Smooth muscle cell (in vitro differentiated cells): ENCODE data around the gene SRM. TPM values are rescaled to one million over a fixed set of nuclear protein-coding genes. Genes with fewer than 3 reads are reported as not detected.
"Not testable (repeated sequence)": the region's sequence is repeated elsewhere in the genome, so short reads cannot be mapped to it uniquely, and the experiment has no call there.

Experiments
- DNase-seq: peaks from one replicate; lab custom pipeline; 2025; ENCODE audit not compliant: unreplicated experiment; lab: John Stamatoyannopoulos, UW
- H2AFZ ChIP-seq: fragments of 200-600 bp; sonication (generic); 2 replicates; pipeline ENCODE4 v1.6.0; 2016; ENCODE audit warnings: antibody characterized with exemption, low read depth, mild to moderate bottlenecking
- H3F3A ChIP-seq: fragments of 200-600 bp; sonication (generic); 2 replicates; pipeline ENCODE4 v1.6.0; 2017; ENCODE audit warnings: antibody characterized with exemption, low read depth
- H3K27ac ChIP-seq: fragments of 200-600 bp; sonication (generic); 2 replicates; pipeline ENCODE4 v1.5.1; 2016; ENCODE audit warnings: low read depth, mild to moderate bottlenecking
- H3K27me3 ChIP-seq: fragments of 200-600 bp; sonication (generic); 2 replicates; pipeline ENCODE4 v1.6.1; 2016; ENCODE audit warnings: low read depth, mild to moderate bottlenecking
- H3K36me3 ChIP-seq: fragments of 200-600 bp; sonication (generic); 2 replicates; pipeline ENCODE4 v1.5.1; 2016; ENCODE audit warnings: low read depth
- H3K4me1 ChIP-seq: fragments of 200-600 bp; sonication (generic); 2 replicates; pipeline ENCODE4 v1.5.1; 2016; ENCODE audit warnings: low read depth
- H3K4me2 ChIP-seq: fragments of 200-600 bp; sonication (generic); 2 replicates; pipeline ENCODE4 v1.6.0; 2016; ENCODE audit warnings: mild to moderate bottlenecking
- H3K4me3 ChIP-seq: fragments of 200-600 bp; sonication (generic); 2 replicates; pipeline ENCODE4 v1.5.1; 2016; ENCODE audit warnings: mild to moderate bottlenecking
- H3K79me2 ChIP-seq: fragments of 200-600 bp; sonication (generic); 2 replicates; pipeline ENCODE4 v1.6.0; 2016; ENCODE audit warnings: low read depth, mild to moderate bottlenecking
- H3K9ac ChIP-seq: fragments of 200-600 bp; sonication (generic); 2 replicates; pipeline ENCODE4 v1.6.0; 2016; ENCODE audit warnings: low read depth
- H3K9me3 ChIP-seq: fragments of 200-600 bp; sonication (generic); replicated peaks from 2 replicates; pipeline ENCODE4 v1.5.1; 2016; ENCODE audit warnings: low read depth
- H4K20me1 ChIP-seq: fragments of 200-600 bp; sonication (generic); 2 replicates; pipeline ENCODE4 v1.6.0; 2016; ENCODE audit warnings: low read depth
- WGBS: methylation state at CpG from one replicate; pipeline ENCODE4 v1.1.7; 2016; ENCODE audit warnings: low lambda C conversion rate; 5-methylcytosine and 5-hydroxymethylcytosine counted together
- polyA plus RNA-seq: library from polyadenylated mRNA; unstranded; fragments of >200 nt; fragmentation: Nextera tagmentation; extraction: Ambion mirVana; gene quantifications from 2 replicates; pipeline ENCODE4 v1.2.1, GENCODE V29; 2016
- total RNA-seq: library from RNA; depleted of rRNA; stranded (reverse); fragments of >200 nt; gene quantifications from 2 replicates; pipeline ENCODE4 v1.2.3, GENCODE V29; 2014
- TF ChIP-seq, protein P1 (sequence below): fragments of 200-600 bp; sonication (generic); IDR thresholded peaks from 2 replicates; pipeline ENCODE4 v1.5.1; 2017; ENCODE audit warnings: borderline replicate concordance, mild to moderate bottlenecking, antibody characterized with exemption; ENCODE audit not compliant: insufficient read depth, poor library complexity, severe bottlenecking

The SRM gene
- total and polyA plus RNA-seq, 2 experiments from 2014 or later: 43.9 to 355 TPM

DNA sequence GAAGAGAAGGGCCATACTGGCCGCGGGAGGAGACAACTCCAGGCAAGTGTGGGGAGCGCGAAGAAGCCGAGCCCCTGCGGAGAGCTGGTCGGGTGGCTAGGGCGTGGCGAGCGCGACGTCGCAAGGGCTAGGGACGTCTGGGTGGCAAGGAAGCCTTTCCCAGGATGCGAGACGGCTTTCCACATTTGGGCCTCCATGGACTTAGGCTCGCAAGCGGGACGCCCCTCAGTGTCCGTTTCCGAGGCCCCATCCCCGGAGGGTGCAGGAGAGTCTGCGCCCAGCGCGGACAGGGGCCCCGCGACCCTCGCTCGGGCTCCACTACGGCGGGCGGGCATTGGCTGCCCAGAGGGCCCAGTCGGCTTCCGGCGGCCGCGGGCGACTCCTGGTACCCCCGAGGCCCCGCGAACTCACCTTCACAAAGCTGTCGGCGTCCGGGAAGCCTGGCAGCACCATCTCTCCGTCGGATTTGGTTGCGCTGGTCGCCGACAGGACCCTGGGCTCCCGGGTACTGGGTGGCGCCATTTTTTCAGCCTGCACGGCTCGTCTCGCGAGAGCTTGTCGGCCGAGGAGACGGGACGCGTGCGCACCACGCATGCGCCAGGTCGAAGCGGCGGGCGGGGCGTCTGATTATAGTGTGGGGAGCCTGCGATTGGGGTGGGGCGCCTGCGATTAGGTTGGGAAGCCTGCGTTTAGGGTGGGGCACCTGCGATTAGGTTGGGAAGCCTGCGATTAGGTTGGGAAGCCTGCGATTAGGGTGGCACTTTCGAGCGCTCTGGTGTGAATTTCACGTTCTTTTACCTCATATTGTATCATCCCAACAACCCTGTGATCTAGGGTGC lies 39.7 kb upstream of the SRM start, which contains the start of gene EXOSC10:
Gene EXOSC10 (minus strand): TSS at position 560 of the 839 bp plus-strand sequence. CDS start 38 bp downstream, at position 522.
- Histone ChIP-seq H3K9ac (peak within 1 kb of the TSS; percentile 96), H3K9me3 (no peaks in the 10 kb centered on the region), H3F3A (no peaks in the 10 kb centered on the region), H3K79me2 (peaks cover 24% of the 10 kb centered on the region), H3K4me2 (peak within 1 kb of the TSS; percentile 99), H4K20me1 (no peaks in the 10 kb centered on the region), H2AFZ (peak within 1 kb of the TSS; percentile 94), H3K36me3 (peaks cover 8% of the 10 kb centered on the region), H3K4me1 (peaks cover 17% of the 10 kb centered on the region), H3K27me3 (no peaks in the 10 kb centered on the region), H3K27ac (peak within 1 kb of the TSS; percentile 47), H3K4me3 (peak within 1 kb of the TSS; percentile 98)
- TF ChIP-seq, protein P1, sequence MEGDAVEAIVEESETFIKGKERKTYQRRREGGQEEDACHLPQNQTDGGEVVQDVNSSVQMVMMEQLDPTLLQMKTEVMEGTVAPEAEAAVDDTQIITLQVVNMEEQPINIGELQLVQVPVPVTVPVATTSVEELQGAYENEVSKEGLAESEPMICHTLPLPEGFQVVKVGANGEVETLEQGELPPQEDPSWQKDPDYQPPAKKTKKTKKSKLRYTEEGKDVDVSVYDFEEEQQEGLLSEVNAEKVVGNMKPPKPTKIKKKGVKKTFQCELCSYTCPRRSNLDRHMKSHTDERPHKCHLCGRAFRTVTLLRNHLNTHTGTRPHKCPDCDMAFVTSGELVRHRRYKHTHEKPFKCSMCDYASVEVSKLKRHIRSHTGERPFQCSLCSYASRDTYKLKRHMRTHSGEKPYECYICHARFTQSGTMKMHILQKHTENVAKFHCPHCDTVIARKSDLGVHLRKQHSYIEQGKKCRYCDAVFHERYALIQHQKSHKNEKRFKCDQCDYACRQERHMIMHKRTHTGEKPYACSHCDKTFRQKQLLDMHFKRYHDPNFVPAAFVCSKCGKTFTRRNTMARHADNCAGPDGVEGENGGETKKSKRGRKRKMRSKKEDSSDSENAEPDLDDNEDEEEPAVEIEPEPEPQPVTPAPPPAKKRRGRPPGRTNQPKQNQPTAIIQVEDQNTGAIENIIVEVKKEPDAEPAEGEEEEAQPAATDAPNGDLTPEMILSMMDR: no peak
- DNase-seq: peak; percentile 79
- WGBS: 1% methylated on average over 78 of the region's 78 CpGs

- TF ChIP-seq, protein P1: no peak
- H4K20me1 ChIP-seq: no peaks in the 10 kb centered on the region
- H3K9me3 ChIP-seq: no peaks in the 10 kb centered on the region
- WGBS: 13% methylated on average over 5 of the region's 5 CpGs
- peaks cover 24% of the 10 kb centered on the region for H3K79me2 ChIP-seq
- peaks cover 9% of the 10 kb centered on the region for H3K36me3 ChIP-seq
- no peak for DNase-seq
- peaks cover 17% of the 10 kb centered on the region for H3K4me1 ChIP-seq
- H3K4me3 ChIP-seq: peak overlapping the region; percentile 98
- H3F3A ChIP-seq: no peaks in the 10 kb centered on the region
- H2AFZ ChIP-seq: peak overlapping the region; percentile 94
- H3K27me3 ChIP-seq: no peaks in the 10 kb centered on the region
- peak overlapping the region; percentile 96 for H3K9ac ChIP-seq
- H3K27ac ChIP-seq: peak overlapping the region; percentile 47
- peak overlapping the region; percentile 99 for H3K4me2 ChIP-seq
These were observed 39.1 kb upstream of the SRM start for GRCh38 chr1:11098931-11099309.

GRCh38 chr1:11083784-11084183 lies 24.0 kb upstream of the SRM start:
- not testable (repeated sequence) for H3K79me2 ChIP-seq, H3K4me3 ChIP-seq, H3K9ac ChIP-seq, H4K20me1 ChIP-seq, H3K9me3 ChIP-seq, H3K4me1 ChIP-seq, H3K4me2 ChIP-seq, H3F3A ChIP-seq, H3K27me3 ChIP-seq, DNase-seq, H2AFZ ChIP-seq, H3K27ac ChIP-seq
- WGBS: 91% methylated on average over 3 of the region's 3 CpGs
- peaks cover 34% of the 10 kb centered on the region for H3K36me3 ChIP-seq

DNA sequence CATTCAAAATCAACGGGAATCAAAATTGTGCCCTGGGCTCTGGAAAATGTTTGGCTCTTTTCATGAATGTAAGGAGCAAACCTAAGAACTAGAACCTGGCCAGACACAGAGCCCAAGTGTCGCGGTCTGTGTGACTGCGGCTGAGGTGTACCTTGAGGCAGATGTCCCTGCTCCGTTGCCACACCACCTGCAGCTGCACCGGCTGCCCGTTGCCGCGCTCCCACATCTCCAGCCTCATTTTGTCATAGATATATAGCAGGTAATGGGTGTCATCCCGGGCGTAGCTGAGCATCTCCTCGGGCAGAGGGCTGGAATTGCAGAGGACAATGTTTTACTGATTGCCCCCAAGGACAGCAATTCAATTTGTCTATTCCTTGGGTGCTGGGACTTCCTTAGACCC lies 21.1 kb upstream of the SRM start:
- H3K79me2 ChIP-seq: no peaks in the 10 kb centered on the region
- WGBS: 89% methylated on average over 12 of the region's 12 CpGs

More for the DNA sequence above, 21.1 kb upstream of the SRM start:
- TF ChIP-seq, protein P1: no peak
- H3K9me3 ChIP-seq: no peaks in the 10 kb centered on the region
- H3F3A ChIP-seq: no peaks in the 10 kb centered on the region
- H2AFZ ChIP-seq: no peak overlapping the region
- no peak for DNase-seq
- H3K4me1 ChIP-seq: no peaks in the 10 kb centered on the region
- peaks cover 27% of the 10 kb centered on the region for H3K36me3 ChIP-seq
- no peak overlapping the region for H3K4me3 ChIP-seq
- no peak overlapping the region for H3K27ac ChIP-seq
- no peak overlapping the region for H3K4me2 ChIP-seq
- no peak overlapping the region for H3K9ac ChIP-seq
- no peaks in the 10 kb centered on the region for H4K20me1 ChIP-seq
- H3K27me3 ChIP-seq: no peaks in the 10 kb centered on the region
